SK-N-SH (cell line): ENCODE data around the gene TBL1XR1. TPM values are rescaled to one million over a fixed set of nuclear protein-coding genes. Genes with fewer than 3 reads are reported as not detected.

Experiments used
- CTCF ChIA-PET: fragments of 300-600, 350-600 bp; formaldehyde crosslinking; extraction: SDS; loops from one replicate; lab custom pipeline; 2021; lab: Yijun Ruan, JAX
- POLR2A ChIA-PET: fragments of 350-600 bp; sonication (Branson Sonifier 250); formaldehyde crosslinking; extraction: SDS; loops from one replicate; lab custom pipeline; 2020; ENCODE audit warnings: antibody characterized with exemption, inconsistent platforms; lab: Yijun Ruan, JAX
- DNase-seq: peaks from one replicate; pipeline ENCODE4 v3.0.0; 2012
- H2AFZ ChIP-seq: fragments of 200-600 bp; sonication (generic); 2 replicates; pipeline ENCODE4 v1.8.1; 2016; ENCODE audit warnings: antibody characterized with exemption, mild to moderate bottlenecking, low read depth
- H3F3A ChIP-seq: fragments of 200-600 bp; sonication (generic); replicated peaks from 2 replicates; pipeline ENCODE3; 2016; ENCODE audit warnings: antibody characterized with exemption, mild to moderate bottlenecking; ENCODE audit not compliant: insufficient read depth
- H3K27ac ChIP-seq, 2 experiments: fragments of 200-500 bp in 1 of 2; fragments of 200-600 bp in 1 of 2; sonication (Bioruptor generic) in 1 of 2; sonication (generic), shearing (Covaris generic) in 1 of 2; 2 replicates each; pipeline versions ENCODE4 v1.5.1 to v1.6.1; 2014 to 2016; ENCODE audit warnings: low read depth in 2 of 2, inconsistent platforms in 1 of 2, low read length in 1 of 2, mild to moderate bottlenecking in 1 of 2, mixed read lengths in 1 of 2
- H3K27me3 ChIP-seq: fragments of 200-600 bp; sonication (generic), shearing (Covaris generic); 2 replicates; pipeline ENCODE4 v1.6.1; 2016; ENCODE audit warnings: mixed run types; ENCODE audit not compliant: insufficient read depth
- H3K36me3 ChIP-seq, 2 experiments: fragments of 200-500 bp in 1 of 2; fragments of 200-600 bp in 1 of 2; sonication (Bioruptor generic) in 1 of 2; sonication (generic) in 1 of 2; replicated peaks in 1 of 2; 2 replicates each; pipeline versions ENCODE3 to v1.5.1; 2014 to 2016; ENCODE audit warnings: low read length in 1 of 2, mild to moderate bottlenecking in 1 of 2; ENCODE audit not compliant: insufficient read depth in 2 of 2, control insufficient read depth in 1 of 2
- H3K4me1 ChIP-seq, 2 experiments: fragments of 200-500 bp in 1 of 2; fragments of 200-600 bp in 1 of 2; sonication (Bioruptor generic) in 1 of 2; sonication (generic), shearing (Covaris generic) in 1 of 2; 2 replicates each; pipeline versions ENCODE4 v1.5.1 to v1.6.1; 2014 to 2016; ENCODE audit warnings: low read depth in 1 of 2, low read length in 1 of 2, mixed run types in 1 of 2; ENCODE audit not compliant: insufficient read depth in 2 of 2, control insufficient read depth in 1 of 2
- H3K4me2 ChIP-seq: fragments of 200-600 bp; sonication (generic), shearing (Covaris generic); 2 replicates; pipeline ENCODE4 v1.6.1; 2017; ENCODE audit warnings: mixed run types
- H3K4me3 ChIP-seq, 2 experiments: fragments of 200-500 bp in 1 of 2; fragments of 200-600 bp in 1 of 2; sonication (Bioruptor generic) in 1 of 2; sonication (generic), shearing (Covaris generic) in 1 of 2; 2 replicates each; pipeline versions ENCODE4 v1.5.1 to v1.8.1; 2014 to 2016; ENCODE audit warnings: low read depth in 2 of 2, inconsistent platforms in 1 of 2, low read length in 1 of 2, mild to moderate bottlenecking in 1 of 2, mixed read lengths in 1 of 2, moderate library complexity in 1 of 2
- H3K79me2 ChIP-seq: fragments of 200-600 bp; sonication (generic); 2 replicates; pipeline ENCODE4 v1.8.1; 2017; ENCODE audit warnings: mild to moderate bottlenecking; ENCODE audit not compliant: insufficient read depth
- H3K9ac ChIP-seq: fragments of 200-600 bp; sonication (generic); 2 replicates; pipeline ENCODE4 v1.6.1; 2017; ENCODE audit warnings: mixed run types
- H3K9me2 ChIP-seq: fragments of 200-600 bp; sonication (generic); 2 replicates; pipeline ENCODE4 v1.6.1; 2017; ENCODE audit warnings: mixed run types
- H3K9me3 ChIP-seq: fragments of 200-600 bp; sonication (generic); 2 replicates; pipeline ENCODE4 v1.6.1; 2017; ENCODE audit warnings: mixed run types, mild to moderate bottlenecking, moderate library complexity
- H4K20me1 ChIP-seq: fragments of 200-600 bp; sonication (generic); 2 replicates; pipeline ENCODE4 v1.6.1; 2017; ENCODE audit warnings: mild to moderate bottlenecking, mixed run types; ENCODE audit not compliant: insufficient read depth
- EZH2phosphoT487 ChIP-seq: fragments of 200-600 bp; sonication (generic); IDR thresholded peaks from 2 replicates; pipeline ENCODE4 v1.6.1; 2017; ENCODE audit warnings: low read depth, mixed run types, mild to moderate bottlenecking, antibody characterized with exemption, moderate library complexity, borderline replicate concordance
- GABPA ChIP-seq: IDR thresholded peaks from 2 replicates; pipeline ENCODE4 v1.4.0; 2012; ENCODE audit warnings: low read depth, mild to moderate bottlenecking
- MEF2A ChIP-seq: IDR thresholded peaks from 2 replicates; pipeline ENCODE4 v1.4.0; 2012; ENCODE audit warnings: low read depth, borderline replicate concordance
- NFIC ChIP-seq: IDR thresholded peaks from 2 replicates; pipeline ENCODE4 v1.4.0; 2012; ENCODE audit warnings: borderline replicate concordance
- NRF1 ChIP-seq: IDR thresholded peaks from 2 replicates; pipeline ENCODE4 v1.6.1; 2012; ENCODE audit warnings: low read depth, mild to moderate bottlenecking, low read length
- SMC3 ChIP-seq: IDR thresholded peaks from 2 replicates; pipeline ENCODE4 v1.6.1; 2012; ENCODE audit warnings: low read depth, low read length, improper control_type of control experiment
- TAF1 ChIP-seq: IDR thresholded peaks from 2 replicates; pipeline ENCODE4 v1.6.1; 2012; ENCODE audit warnings: low read depth, mild to moderate bottlenecking, low read length, moderate library complexity, borderline replicate concordance
- WGBS: methylation state at CpG from one replicate; pipeline ENCODE4 v1.1.6; 2017; ENCODE audit warnings: low lambda C conversion rate; 5-methylcytosine and 5-hydroxymethylcytosine counted together
- polyA plus RNA-seq, 3 experiments: library from polyadenylated mRNA; depleted of rRNA; stranded (reverse); fragments of >200 nt; gene quantifications; 2 replicates each; pipeline ENCODE4 v1.2.3, GENCODE V29; 2012
- TF ChIP-seq, protein P1 (sequence below): IDR thresholded peaks from 2 replicates; pipeline ENCODE4 v1.6.1; 2012; ENCODE audit warnings: mild to moderate bottlenecking, low read depth, low read length, moderate library complexity
- TF ChIP-seq, protein P2 (sequence below): fragments of 150-350 bp; IDR thresholded peaks from 2 replicates; pipeline ENCODE4 v1.6.1; 2016; ENCODE audit warnings: mild to moderate bottlenecking, low read depth, low read length

The TBL1XR1 gene
- polyA plus RNA-seq, 1 of the 3 experiments (the other 2 are of a cell fraction): 20.9 TPM

DNA sequence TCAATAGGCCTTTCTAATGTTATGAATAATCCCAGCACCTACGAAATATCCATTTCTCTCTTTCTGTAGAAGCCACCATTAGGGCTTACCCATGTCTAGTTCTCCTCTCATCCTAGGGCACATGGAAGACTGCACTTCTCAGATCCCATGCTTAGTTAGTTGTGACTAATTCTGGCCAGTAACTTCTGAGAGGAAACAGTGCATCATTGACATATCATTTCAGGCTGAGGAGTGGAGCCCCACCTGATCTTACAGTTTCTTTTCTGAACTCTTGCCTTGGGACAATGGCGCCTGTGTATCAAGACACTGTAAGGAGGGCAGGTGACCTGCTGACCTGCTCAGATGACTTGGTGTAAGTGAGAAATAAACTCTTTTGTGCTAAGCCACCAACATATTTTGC, 39.4 kb upstream of the TBL1XR1 start:
- Histone ChIP-seq H3K4me3 (no peak overlapping the region), H3K79me2 (no peaks in the 10 kb centered on the region), H3K27ac (no peak overlapping the region), H4K20me1 (no peaks in the 10 kb centered on the region), H3F3A (no peaks in the 10 kb centered on the region), H3K4me2 (no peak overlapping the region), H3K9me3 (no peaks in the 10 kb centered on the region), H3K9ac (no peak overlapping the region), H3K27me3 (no peaks in the 10 kb centered on the region), H2AFZ (no peak overlapping the region), H3K36me3 (no peaks in the 10 kb centered on the region), H3K4me1 (no peaks in the 10 kb centered on the region), H3K9me2 (no peaks in the 10 kb centered on the region)
- POLR2A ChIA-PET: no interaction called here
- WGBS: 94% methylated on average over 2 of the region's 2 CpGs
- TF ChIP-seq EZH2phosphoT487 (no peak), GABPA (no peak), NRF1 (no peak), MEF2A (no peak), TAF1 (no peak)
- TF ChIP-seq, protein P1, sequence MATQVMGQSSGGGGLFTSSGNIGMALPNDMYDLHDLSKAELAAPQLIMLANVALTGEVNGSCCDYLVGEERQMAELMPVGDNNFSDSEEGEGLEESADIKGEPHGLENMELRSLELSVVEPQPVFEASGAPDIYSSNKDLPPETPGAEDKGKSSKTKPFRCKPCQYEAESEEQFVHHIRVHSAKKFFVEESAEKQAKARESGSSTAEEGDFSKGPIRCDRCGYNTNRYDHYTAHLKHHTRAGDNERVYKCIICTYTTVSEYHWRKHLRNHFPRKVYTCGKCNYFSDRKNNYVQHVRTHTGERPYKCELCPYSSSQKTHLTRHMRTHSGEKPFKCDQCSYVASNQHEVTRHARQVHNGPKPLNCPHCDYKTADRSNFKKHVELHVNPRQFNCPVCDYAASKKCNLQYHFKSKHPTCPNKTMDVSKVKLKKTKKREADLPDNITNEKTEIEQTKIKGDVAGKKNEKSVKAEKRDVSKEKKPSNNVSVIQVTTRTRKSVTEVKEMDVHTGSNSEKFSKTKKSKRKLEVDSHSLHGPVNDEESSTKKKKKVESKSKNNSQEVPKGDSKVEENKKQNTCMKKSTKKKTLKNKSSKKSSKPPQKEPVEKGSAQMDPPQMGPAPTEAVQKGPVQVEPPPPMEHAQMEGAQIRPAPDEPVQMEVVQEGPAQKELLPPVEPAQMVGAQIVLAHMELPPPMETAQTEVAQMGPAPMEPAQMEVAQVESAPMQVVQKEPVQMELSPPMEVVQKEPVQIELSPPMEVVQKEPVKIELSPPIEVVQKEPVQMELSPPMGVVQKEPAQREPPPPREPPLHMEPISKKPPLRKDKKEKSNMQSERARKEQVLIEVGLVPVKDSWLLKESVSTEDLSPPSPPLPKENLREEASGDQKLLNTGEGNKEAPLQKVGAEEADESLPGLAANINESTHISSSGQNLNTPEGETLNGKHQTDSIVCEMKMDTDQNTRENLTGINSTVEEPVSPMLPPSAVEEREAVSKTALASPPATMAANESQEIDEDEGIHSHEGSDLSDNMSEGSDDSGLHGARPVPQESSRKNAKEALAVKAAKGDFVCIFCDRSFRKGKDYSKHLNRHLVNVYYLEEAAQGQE: no peak
- CTCF ChIA-PET: interaction anchor here (1.1 kb wide), 1 partner anchor 17 kb away, joined by 4 read pairs; no protein-coding TSS in a partner anchor
- no peak for DNase-seq

DNA sequence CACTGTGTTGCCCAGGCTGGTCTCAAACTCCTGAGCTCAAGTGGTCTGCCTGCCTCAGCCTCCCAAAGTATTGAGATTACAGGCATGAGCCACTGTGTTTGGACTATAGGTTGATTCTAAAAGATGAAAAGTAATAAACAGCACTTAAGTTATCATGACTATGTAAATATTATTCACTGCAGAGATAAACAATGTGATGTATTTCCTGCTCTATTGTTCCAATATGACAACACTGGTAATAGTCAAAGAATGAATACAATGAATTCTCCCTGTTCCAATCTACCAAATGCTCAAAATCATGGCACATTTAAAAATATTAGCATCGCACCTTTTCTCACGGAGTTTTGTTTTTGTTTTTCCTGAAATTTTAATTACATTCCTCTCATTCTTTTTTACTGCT, 36.8 kb upstream of the TBL1XR1 start:
- WGBS: 95% methylated on average over 2 of the region's 2 CpGs
- POLR2A ChIA-PET: no interaction called here
- Histone ChIP-seq H3K4me1 (no peaks in the 10 kb centered on the region), H3K4me2 (no peak overlapping the region), H3K36me3 (no peaks in the 10 kb centered on the region), H3K9me3 (no peaks in the 10 kb centered on the region), H3K79me2 (no peaks in the 10 kb centered on the region), H2AFZ (no peak overlapping the region), H3K27ac (no peak overlapping the region), H3K27me3 (no peaks in the 10 kb centered on the region)
- no peak for DNase-seq
- no peak for TF ChIP-seq TAF1
- TF ChIP-seq, all 33 proteins: peak for 0
- H3F3A ChIP-seq: no peaks in the 10 kb centered on the region
- no peak overlapping the region for H3K9ac ChIP-seq
- H4K20me1 ChIP-seq: no peaks in the 10 kb centered on the region
- no peaks in the 10 kb centered on the region for H3K9me2 ChIP-seq
- H3K4me3 ChIP-seq: no peak overlapping the region
- CTCF ChIA-PET: no interaction called here

DNA sequence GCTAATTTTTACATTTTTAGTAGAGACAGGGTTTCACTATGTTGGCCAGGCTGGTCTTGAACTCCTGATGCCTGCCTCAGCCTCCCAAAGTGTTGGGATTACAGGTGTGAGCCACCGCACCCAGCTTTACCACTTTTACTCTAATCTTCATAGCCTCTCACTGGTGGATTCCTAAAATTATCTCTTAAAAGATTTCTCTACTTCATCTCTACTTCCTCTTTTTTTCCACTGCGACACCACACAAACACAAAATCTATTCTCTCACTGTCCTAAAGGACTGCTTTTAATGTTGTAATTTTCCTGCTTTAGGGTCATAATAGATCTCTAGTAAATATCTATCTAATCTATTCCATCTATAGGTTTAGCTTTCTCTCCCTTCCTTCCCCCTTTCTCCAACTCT, 34.0 kb upstream of the TBL1XR1 start:
- DNase-seq: no peak
- 95% methylated on average over 2 of the region's 2 CpGs for WGBS
- Histone ChIP-seq H3K27me3 (no peaks in the 10 kb centered on the region), H3K4me3 (no peak overlapping the region), H3K9me2 (no peaks in the 10 kb centered on the region), H3K4me2 (no peak overlapping the region), H3K79me2 (no peaks in the 10 kb centered on the region), H3K27ac (no peak overlapping the region), H3K36me3 (no peaks in the 10 kb centered on the region), H3F3A (no peaks in the 10 kb centered on the region), H4K20me1 (no peaks in the 10 kb centered on the region), H3K4me1 (no peaks in the 10 kb centered on the region), H2AFZ (no peak overlapping the region), H3K9me3 (no peaks in the 10 kb centered on the region), H3K9ac (no peak overlapping the region)
- ChIA-PET CTCF (no interaction called here), POLR2A (no interaction called here)
- TF ChIP-seq NFIC (no peak), SMC3 (no peak)
- TF ChIP-seq, protein P2, sequence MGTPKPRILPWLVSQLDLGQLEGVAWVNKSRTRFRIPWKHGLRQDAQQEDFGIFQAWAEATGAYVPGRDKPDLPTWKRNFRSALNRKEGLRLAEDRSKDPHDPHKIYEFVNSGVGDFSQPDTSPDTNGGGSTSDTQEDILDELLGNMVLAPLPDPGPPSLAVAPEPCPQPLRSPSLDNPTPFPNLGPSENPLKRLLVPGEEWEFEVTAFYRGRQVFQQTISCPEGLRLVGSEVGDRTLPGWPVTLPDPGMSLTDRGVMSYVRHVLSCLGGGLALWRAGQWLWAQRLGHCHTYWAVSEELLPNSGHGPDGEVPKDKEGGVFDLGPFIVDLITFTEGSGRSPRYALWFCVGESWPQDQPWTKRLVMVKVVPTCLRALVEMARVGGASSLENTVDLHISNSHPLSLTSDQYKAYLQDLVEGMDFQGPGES: no peak
